ENCODE results near the gene RMND5A. TPM values are rescaled to one million over a fixed set of nuclear protein-coding genes. Genes with fewer than 3 reads are reported as not detected.
"Not testable (repeated sequence)": the region's sequence is repeated elsewhere in the genome, so short reads cannot be mapped to it uniquely, and the experiment has no call there.

RMND5A gene
- total RNA-seq, 2 donors from 2014 or later = 27.4 to 28.5 TPM

- DNase-seq; H3K4me1 ChIP-seq; H3K9me3 ChIP-seq; H3K36me3 ChIP-seq (replicated peaks in 1 of 2; ENCODE audit: insufficient read depth in 1 of 2, low read depth in 2 of 2); H3K27me3 ChIP-seq; intact Hi-C loops (cut with DNase I); H3K4me3 ChIP-seq: not testable (repeated sequence)
- peak; percentile 24 for ATAC-seq
- no CpG with 5 or more reads among the region's 30 CpGs for WGBS, 2 donors
- H3K27ac ChIP-seq = peak overlapping the region in 3 of 4 donors; percentile 90 to 93 (median 93)
Measured at GRCh38 chr2:86719263-86719636, 841 bp upstream of the RMND5A start.

- H3K9me3 ChIP-seq; intact Hi-C loops (cut with DNase I); H3K36me3 ChIP-seq (replicated peaks in 1 of 2; ENCODE audit: insufficient read depth in 1 of 2, low read depth in 2 of 2); H3K4me1 ChIP-seq; H3K27me3 ChIP-seq: not testable (repeated sequence)
- WGBS, 2 donors = 0% methylated on average over 3 to 45 of the region's 85 CpGs
- peak; percentile 57 to 69 (median 62) for DNase-seq
- peak overlapping the region; percentile 90 to 93 (median 92) for H3K27ac ChIP-seq
- ATAC-seq = peak; percentile 21
- H3K4me3 ChIP-seq = peak overlapping the region; percentile 25 to 68
Measured at GRCh38 chr2:86720540-86721320, 639 bp downstream of the RMND5A start.

- H3K27me3 ChIP-seq; H3K4me3 ChIP-seq; intact Hi-C loops (cut with DNase I); H3K4me1 ChIP-seq; DNase-seq; H3K27ac ChIP-seq; ATAC-seq; H3K9me3 ChIP-seq; H3K36me3 ChIP-seq (replicated peaks in 1 of 2; ENCODE audit: insufficient read depth in 1 of 2, low read depth in 2 of 2): not testable (repeated sequence)
- 100% methylated on average over 1 of the region's 2 CpGs; no CpG with 5 or more reads in 1 of the 2 donors for WGBS, 2 donors
Measured at GRCh38 chr2:86725706-86726105, 5.6 kb downstream of the RMND5A start.

GRCh38 chr2:86732040-86732525, 12.0 kb downstream of the RMND5A start:
- ATAC-seq; H3K27me3 ChIP-seq; H3K36me3 ChIP-seq (replicated peaks in 1 of 2; ENCODE audit: insufficient read depth in 1 of 2, low read depth in 2 of 2); H3K27ac ChIP-seq; intact Hi-C loops (cut with DNase I); H3K4me3 ChIP-seq; DNase-seq; H3K4me1 ChIP-seq; H3K9me3 ChIP-seq: not testable (repeated sequence)
- 43 to 62% methylated on average over 2 to 3 of the region's 6 CpGs for WGBS, 2 donors

GRCh38 chr2:86732837-86733236, 12.7 kb downstream of the RMND5A start:
- ATAC-seq; H3K9me3 ChIP-seq; H3K4me3 ChIP-seq; intact Hi-C loops (cut with DNase I); H3K4me1 ChIP-seq; H3K27me3 ChIP-seq; H3K36me3 ChIP-seq (replicated peaks in 1 of 2; ENCODE audit: insufficient read depth in 1 of 2, low read depth in 2 of 2); H3K27ac ChIP-seq; DNase-seq: not testable (repeated sequence)

GRCh38 chr2:86733528-86733927, 13.4 kb downstream of the RMND5A start:
- H3K4me3 ChIP-seq; ATAC-seq; DNase-seq; H3K27ac ChIP-seq; H3K36me3 ChIP-seq (replicated peaks in 1 of 2; ENCODE audit: insufficient read depth in 1 of 2, low read depth in 2 of 2); H3K9me3 ChIP-seq; H3K4me1 ChIP-seq; intact Hi-C loops (cut with DNase I); H3K27me3 ChIP-seq: not testable (repeated sequence)
- WGBS, 2 donors = 78% methylated on average over 2 of the region's 4 CpGs; no CpG with 5 or more reads in 1 of the 2 donors

GRCh38 chr2:86734896-86735295, 14.8 kb downstream of the RMND5A start:
- DNase-seq; H3K27ac ChIP-seq; H3K4me1 ChIP-seq; ATAC-seq; H3K27me3 ChIP-seq; H3K9me3 ChIP-seq; H3K36me3 ChIP-seq (replicated peaks in 1 of 2; ENCODE audit: insufficient read depth in 1 of 2, low read depth in 2 of 2); intact Hi-C loops (cut with DNase I); H3K4me3 ChIP-seq: not testable (repeated sequence)
- WGBS, 2 donors = no CpG with 5 or more reads among the region's 1 CpG

- H3K4me3 ChIP-seq; H3K36me3 ChIP-seq (replicated peaks in 1 of 2; ENCODE audit: insufficient read depth in 1 of 2, low read depth in 2 of 2); DNase-seq; H3K9me3 ChIP-seq; H3K27me3 ChIP-seq; H3K4me1 ChIP-seq; intact Hi-C loops (cut with DNase I); ATAC-seq; H3K27ac ChIP-seq: not testable (repeated sequence)
Measured at GRCh38 chr2:86739485-86739884, 19.4 kb downstream of the RMND5A start.

GRCh38 chr2:86739889-86740288, 19.8 kb downstream of the RMND5A start:
- H3K27ac ChIP-seq; H3K9me3 ChIP-seq; ATAC-seq; DNase-seq; intact Hi-C loops (cut with DNase I); H3K27me3 ChIP-seq; H3K36me3 ChIP-seq (replicated peaks in 1 of 2; ENCODE audit: insufficient read depth in 1 of 2, low read depth in 2 of 2); H3K4me3 ChIP-seq; H3K4me1 ChIP-seq: not testable (repeated sequence)
- no CpG with 5 or more reads among the region's 11 CpGs for WGBS, 2 donors

GRCh38 chr2:86741889-86742498, 21.9 kb downstream of the RMND5A start:
- H3K4me3 ChIP-seq; H3K9me3 ChIP-seq; DNase-seq; H3K36me3 ChIP-seq (replicated peaks in 1 of 2; ENCODE audit: insufficient read depth in 1 of 2, low read depth in 2 of 2); ATAC-seq; H3K27ac ChIP-seq; intact Hi-C loops (cut with DNase I); H3K4me1 ChIP-seq; H3K27me3 ChIP-seq: not testable (repeated sequence)
- WGBS, 2 donors = no CpG with 5 or more reads among the region's 4 CpGs

Data from body of pancreas (tissue), 4 donors.